ENCODE measurements around the gene MYRIP.

MYRIP gene

DNA sequence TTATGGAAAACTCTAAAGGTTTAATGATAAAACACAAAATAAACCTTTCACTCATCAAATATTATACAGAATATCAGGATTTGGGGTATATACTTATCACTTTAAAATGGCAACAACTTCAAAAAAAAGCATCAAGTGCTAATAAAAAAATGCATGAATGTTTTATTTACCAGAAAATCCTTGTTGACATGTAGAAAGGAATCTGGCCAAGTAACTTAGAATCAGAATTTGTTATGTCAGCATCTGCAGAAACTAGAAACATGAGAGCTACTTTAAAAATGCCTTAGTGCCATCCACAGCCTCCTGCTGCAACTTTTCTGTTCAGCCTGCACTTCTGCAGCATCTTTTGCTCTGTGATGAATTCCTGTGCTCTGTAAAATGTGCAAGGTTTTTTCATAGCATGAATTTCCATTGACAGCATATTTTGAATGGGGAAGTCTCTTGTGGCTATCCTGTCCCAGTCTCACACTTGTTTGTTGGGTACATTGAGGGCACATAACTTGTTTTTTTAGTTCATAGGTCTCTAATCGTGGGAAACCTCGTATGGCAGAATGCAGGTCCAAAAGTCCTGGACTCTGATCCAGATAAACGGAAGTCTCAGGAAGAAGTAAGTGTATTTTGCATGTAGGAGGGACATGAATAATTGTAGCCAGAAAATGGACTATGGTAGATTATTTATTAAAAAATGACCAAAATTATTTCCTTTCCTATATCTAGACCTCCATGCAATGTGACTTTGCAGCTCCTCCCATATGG, 21.1 kb upstream of the MYRIP start:
- H3K27me3 ChIP-seq (ENCODE audit: low read length) = no peaks in the 10 kb centered on the region
- H3K4me2 ChIP-seq (ENCODE audit: low read depth, low read length, poor library complexity, severe bottlenecking) = no peak overlapping the region
- no peak overlapping the region for H3K4me3 ChIP-seq (ENCODE audit: insufficient read depth, low read length, poor library complexity, severe bottlenecking)
- H3K79me2 ChIP-seq (ENCODE audit: insufficient read depth, low read length) = no peaks in the 10 kb centered on the region
- 0 out of 2 replicates have a peak, but pooled peaks cover 3% of the 10 kb centered on the region for H3K9me2 ChIP-seq (replicated peaks; ENCODE audit: insufficient read depth, low read length)
- H3K9me3 ChIP-seq (ENCODE audit: insufficient read depth, low read length) = no peaks in the 10 kb centered on the region
- H3K9ac ChIP-seq (ENCODE audit: low read length) = no peak overlapping the region
- H3K36me3 ChIP-seq (ENCODE audit: low read length) = no peaks in the 10 kb centered on the region
- no peak overlapping the region for H2AFZ ChIP-seq (ENCODE audit: low read depth, low read length, severe bottlenecking)
- H3F3A ChIP-seq (ENCODE audit: insufficient read depth) = no peaks in the 10 kb centered on the region
- no peak overlapping the region for H3K27ac ChIP-seq (ENCODE audit: low read depth, low read length)
- TF ChIP-seq, protein P1, sequence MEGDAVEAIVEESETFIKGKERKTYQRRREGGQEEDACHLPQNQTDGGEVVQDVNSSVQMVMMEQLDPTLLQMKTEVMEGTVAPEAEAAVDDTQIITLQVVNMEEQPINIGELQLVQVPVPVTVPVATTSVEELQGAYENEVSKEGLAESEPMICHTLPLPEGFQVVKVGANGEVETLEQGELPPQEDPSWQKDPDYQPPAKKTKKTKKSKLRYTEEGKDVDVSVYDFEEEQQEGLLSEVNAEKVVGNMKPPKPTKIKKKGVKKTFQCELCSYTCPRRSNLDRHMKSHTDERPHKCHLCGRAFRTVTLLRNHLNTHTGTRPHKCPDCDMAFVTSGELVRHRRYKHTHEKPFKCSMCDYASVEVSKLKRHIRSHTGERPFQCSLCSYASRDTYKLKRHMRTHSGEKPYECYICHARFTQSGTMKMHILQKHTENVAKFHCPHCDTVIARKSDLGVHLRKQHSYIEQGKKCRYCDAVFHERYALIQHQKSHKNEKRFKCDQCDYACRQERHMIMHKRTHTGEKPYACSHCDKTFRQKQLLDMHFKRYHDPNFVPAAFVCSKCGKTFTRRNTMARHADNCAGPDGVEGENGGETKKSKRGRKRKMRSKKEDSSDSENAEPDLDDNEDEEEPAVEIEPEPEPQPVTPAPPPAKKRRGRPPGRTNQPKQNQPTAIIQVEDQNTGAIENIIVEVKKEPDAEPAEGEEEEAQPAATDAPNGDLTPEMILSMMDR (IDR thresholded peaks at IDR 0.05; ENCODE audit: insufficient read depth, low read length, poor library complexity, severe bottlenecking) = no peak
- TF ChIP-seq EZH2phosphoT487 (conservative IDR thresholded peaks at IDR 0.05; ENCODE audit: low read length) = no peak
- no peaks in the 10 kb centered on the region for H4K20me1 ChIP-seq (ENCODE audit: low read depth, low read length)

DNA sequence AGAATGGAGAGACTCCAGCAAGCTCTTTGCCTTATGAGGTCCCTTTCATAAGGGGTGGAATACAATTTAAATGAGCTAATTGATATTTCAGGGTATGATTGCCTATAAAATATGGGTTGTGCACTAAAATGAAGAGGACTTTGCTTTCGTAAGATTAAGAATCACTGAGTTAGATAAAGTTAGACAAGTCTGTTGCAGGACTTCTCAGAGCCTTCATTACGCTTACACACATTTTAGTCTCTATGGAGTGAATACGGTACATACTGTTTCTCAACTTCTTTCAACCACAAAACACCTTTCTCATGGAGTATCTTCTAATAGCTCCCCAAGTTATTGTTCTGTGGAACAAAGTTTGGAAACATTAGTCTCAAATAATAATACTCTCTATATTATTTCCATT, 17.8 kb upstream of the MYRIP start:
- no peaks in the 10 kb centered on the region for H3F3A ChIP-seq (ENCODE audit: insufficient read depth)
- no peaks in the 10 kb centered on the region for H3K27me3 ChIP-seq (ENCODE audit: low read length)
- H3K79me2 ChIP-seq (ENCODE audit: insufficient read depth, low read length) = no peaks in the 10 kb centered on the region
- TF ChIP-seq, protein P1 (IDR thresholded peaks at IDR 0.05; ENCODE audit: insufficient read depth, low read length, poor library complexity, severe bottlenecking) = no peak
- TF ChIP-seq EZH2phosphoT487 (conservative IDR thresholded peaks at IDR 0.05; ENCODE audit: low read length) = no peak
- no peak overlapping the region for H3K4me3 ChIP-seq (ENCODE audit: insufficient read depth, low read length, poor library complexity, severe bottlenecking)
- no peak overlapping the region for H3K27ac ChIP-seq (ENCODE audit: low read depth, low read length)
- H3K9ac ChIP-seq (ENCODE audit: low read length) = no peak overlapping the region
- 0 out of 2 replicates have a peak, but pooled peaks cover 3% of the 10 kb centered on the region for H3K9me2 ChIP-seq (replicated peaks; ENCODE audit: insufficient read depth, low read length)
- no peak overlapping the region for H2AFZ ChIP-seq (ENCODE audit: low read depth, low read length, severe bottlenecking)
- no peaks in the 10 kb centered on the region for H3K36me3 ChIP-seq (ENCODE audit: low read length)
- no peaks in the 10 kb centered on the region for H4K20me1 ChIP-seq (ENCODE audit: low read depth, low read length)
- H3K4me2 ChIP-seq (ENCODE audit: low read depth, low read length, poor library complexity, severe bottlenecking) = no peak overlapping the region
- no peaks in the 10 kb centered on the region for H3K9me3 ChIP-seq (ENCODE audit: insufficient read depth, low read length)

DNA sequence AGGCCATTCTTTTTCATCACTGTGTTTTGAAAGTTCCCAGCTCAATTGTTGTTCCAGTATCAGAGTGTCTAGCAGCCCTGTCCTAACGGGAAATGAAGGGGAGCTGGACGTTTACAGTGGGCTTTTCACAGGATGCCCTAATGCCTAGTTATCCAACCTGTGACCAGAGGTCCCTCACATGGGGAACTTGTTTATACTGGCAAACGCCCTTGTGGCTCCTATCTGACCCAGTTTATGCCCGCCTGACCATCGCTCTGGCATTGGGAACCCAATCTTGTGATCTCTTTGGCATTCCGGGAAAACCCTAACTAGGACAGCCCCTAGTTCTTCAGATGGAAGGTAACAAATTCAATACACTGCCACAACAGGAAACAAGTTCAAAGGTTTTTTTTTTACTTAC, 14.5 kb upstream of the MYRIP start:
- TF ChIP-seq EZH2phosphoT487 (conservative IDR thresholded peaks at IDR 0.05; ENCODE audit: low read length) = no peak
- TF ChIP-seq, protein P1 (IDR thresholded peaks at IDR 0.05; ENCODE audit: insufficient read depth, low read length, poor library complexity, severe bottlenecking) = no peak

More for the DNA sequence above, 14.5 kb upstream of the MYRIP start:
- Histone ChIP-seq H3K79me2 (ENCODE audit: insufficient read depth, low read length) (no peaks in the 10 kb centered on the region), H3K9me3 (ENCODE audit: insufficient read depth, low read length) (no peaks in the 10 kb centered on the region), H2AFZ (ENCODE audit: low read depth, low read length, severe bottlenecking) (no peak overlapping the region), H3K36me3 (ENCODE audit: low read length) (no peaks in the 10 kb centered on the region), H3F3A (ENCODE audit: insufficient read depth) (no peaks in the 10 kb centered on the region), H3K4me3 (ENCODE audit: insufficient read depth, low read length, poor library complexity, severe bottlenecking) (no peak overlapping the region), H3K27ac (ENCODE audit: low read depth, low read length) (no peak overlapping the region), H3K9me2 (replicated peaks; ENCODE audit: insufficient read depth, low read length) (no peaks in the 10 kb centered on the region), H3K27me3 (ENCODE audit: low read length) (no peaks in the 10 kb centered on the region), H3K4me2 (ENCODE audit: low read depth, low read length, poor library complexity, severe bottlenecking) (no peak overlapping the region), H4K20me1 (ENCODE audit: low read depth, low read length) (no peaks in the 10 kb centered on the region), H3K9ac (ENCODE audit: low read length) (no peak overlapping the region)

Measured in SU-DHL-6 (cell line).